ENCODE measurements around the gene RAB27A.
"Not testable (repeated sequence)": the region's sequence is repeated elsewhere in the genome, so short reads cannot be mapped to it uniquely, and the experiment has no call there.

The RAB27A gene

DNA sequence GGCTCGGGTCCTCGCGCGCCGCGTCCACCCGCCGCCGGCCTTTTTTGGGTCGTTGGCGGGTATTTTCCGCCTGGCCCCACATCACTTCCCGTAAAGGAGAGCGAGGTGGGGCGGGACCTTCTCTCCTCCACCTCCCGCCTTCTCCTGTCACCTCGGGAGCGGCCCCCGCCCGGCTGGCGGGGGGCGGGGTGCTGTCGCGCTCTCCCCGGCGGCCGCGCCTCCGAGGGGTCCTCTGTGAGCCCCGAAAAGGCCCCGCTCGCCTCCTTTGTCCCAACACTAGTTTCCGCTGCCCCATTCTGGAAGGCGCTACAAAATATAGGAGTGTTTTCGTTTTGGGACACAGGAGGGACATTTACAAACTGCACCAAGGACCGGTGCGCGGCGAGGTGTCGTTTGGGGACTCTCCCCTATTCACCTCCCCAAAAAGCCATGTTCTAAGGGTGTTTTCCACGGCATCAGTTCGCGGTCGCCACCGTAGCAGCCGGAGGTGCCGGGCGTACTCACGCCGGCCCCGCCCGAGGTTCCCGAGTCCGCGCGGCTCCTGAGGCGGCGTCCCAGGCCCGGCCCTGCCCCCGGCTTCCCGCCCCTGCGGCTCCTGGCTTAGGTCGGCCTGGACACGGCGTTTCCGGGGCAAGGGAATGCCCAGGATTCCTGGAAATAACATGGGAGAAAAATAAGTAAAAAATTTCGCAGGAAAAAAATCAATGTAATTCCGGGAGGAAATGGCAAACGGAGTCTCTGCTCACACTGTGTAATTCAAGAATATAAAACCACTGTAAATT is at the start of gene RAB27A:
TSS of gene RAB27A (minus strand) at position 68 of the 782 bp plus-strand sequence. CDS start 54,879 bp downstream, outside the sequence.
- DNase-seq (ENCODE audit: low read depth): peak; percentile 77

GRCh38 chr15:55337160-55337559 is 47.5 kb upstream of the RAB27A start:
- no peak for DNase-seq (ENCODE audit: low read depth)

DNA sequence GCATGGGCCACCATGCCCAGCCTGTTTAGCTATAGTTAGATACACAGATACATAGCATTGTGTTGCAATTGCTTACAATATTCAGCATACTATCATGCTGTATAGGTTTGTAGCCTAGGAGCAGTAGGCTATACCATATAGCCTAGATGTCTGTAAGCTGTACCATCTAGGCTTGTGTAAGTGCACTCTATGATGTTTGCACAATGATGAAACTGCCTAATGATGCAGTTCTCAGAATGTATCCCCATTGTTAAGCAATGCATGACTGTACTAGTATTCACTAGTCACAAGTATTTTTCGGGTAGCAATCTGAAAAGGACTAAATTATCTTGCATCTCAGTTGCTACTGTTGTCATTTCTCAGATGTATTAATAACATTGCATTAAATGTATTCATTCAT is 45.4 kb upstream of the RAB27A start:
- no peak for DNase-seq (ENCODE audit: low read depth)

GRCh38 chr15:55334371-55334770 is 44.8 kb upstream of the RAB27A start:
- DNase-seq (ENCODE audit: low read depth): no peak

- DNase-seq (ENCODE audit: low read depth): no peak
These were observed 37.8 kb upstream of the RAB27A start for GRCh38 chr15:55327387-55327786.

GRCh38 chr15:55322467-55322866 is 32.9 kb upstream of the RAB27A start:
- DNase-seq (ENCODE audit: low read depth): no peak

GRCh38 chr15:55320963-55321362 is 31.4 kb upstream of the RAB27A start:
- DNase-seq (ENCODE audit: low read depth): no peak

DNA sequence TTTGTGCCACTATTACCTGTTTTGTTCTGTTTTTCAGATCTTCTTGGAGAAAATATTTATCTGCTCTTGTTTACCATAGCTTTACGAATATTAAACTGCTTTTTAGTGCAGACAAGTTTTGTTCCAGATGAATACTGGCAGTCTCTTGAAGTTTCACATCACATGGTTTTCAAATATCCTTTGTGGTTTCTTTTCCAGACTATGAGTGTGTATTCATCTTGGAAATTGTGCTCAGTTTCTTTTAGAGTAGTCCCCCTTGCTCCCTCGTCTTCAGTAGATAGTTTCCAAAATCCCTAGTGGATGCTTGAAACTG is 30.6 kb upstream of the RAB27A start:
- DNase-seq (ENCODE audit: low read depth): no peak

DNA sequence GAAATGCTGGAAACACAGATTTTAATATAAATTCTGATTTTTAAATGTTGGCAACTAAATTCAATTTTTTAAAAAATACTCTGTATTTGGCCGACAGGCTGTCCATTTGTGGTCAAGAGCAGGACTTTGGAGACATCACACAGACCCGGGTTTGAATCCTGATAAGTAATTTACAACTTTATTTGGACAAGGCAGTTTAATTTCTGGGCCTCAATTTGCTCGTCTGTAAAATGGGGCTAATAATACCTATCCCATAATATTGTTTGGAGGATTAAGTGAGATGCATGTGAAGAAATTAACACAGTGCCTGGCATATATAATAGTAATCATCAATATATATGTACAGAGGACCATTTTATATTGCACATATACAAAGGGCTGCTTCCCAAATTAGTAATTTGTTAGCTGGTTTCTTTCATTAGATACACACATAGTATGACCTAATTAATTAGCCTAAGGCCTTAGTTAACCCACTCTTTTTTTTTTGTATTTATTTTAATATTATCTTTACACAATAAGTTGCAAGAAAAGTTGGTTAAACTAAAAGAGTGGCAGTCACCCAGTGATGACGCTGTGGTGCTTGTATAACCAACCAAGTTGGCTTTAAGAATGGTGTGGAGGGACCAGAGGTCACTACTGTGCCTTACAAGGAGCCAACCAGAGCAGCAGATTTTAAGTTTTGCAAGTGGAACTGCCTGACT is 30.1 kb upstream of the RAB27A start:
- no peak for DNase-seq (ENCODE audit: low read depth)

GRCh38 chr15:55318588-55319494 is 29.2 kb upstream of the RAB27A start, which contains the start of the genes PIGB and PIGBOS1:
Gene PIGB (plus strand): TSS chr15:55319222. CDS start chr15:55319251, 29 bp downstream.
Gene PIGBOS1 (minus strand): TSS chr15:55319123. CDS start chr15:55317792, 1,331 bp downstream.
- DNase-seq (ENCODE audit: low read depth): peak; percentile 65

- DNase-seq (ENCODE audit: low read depth): not testable (repeated sequence)
These were observed 13.2 kb upstream of the RAB27A start for GRCh38 chr15:55302801-55303200.

GRCh38 chr15:55297315-55297714 is 7.7 kb upstream of the RAB27A start:
- DNase-seq (ENCODE audit: low read depth): no peak

- DNase-seq (ENCODE audit: low read depth): peak; percentile 77
These were observed 980 bp upstream of the RAB27A start for GRCh38 chr15:55290528-55291057.

- DNase-seq (ENCODE audit: low read depth): no peak
These were observed 435 bp downstream of the RAB27A start for GRCh38 chr15:55289011-55289745.

- no peak for DNase-seq (ENCODE audit: low read depth)
These were observed 1.5 kb downstream of the RAB27A start for GRCh38 chr15:55288006-55288717.

DNA sequence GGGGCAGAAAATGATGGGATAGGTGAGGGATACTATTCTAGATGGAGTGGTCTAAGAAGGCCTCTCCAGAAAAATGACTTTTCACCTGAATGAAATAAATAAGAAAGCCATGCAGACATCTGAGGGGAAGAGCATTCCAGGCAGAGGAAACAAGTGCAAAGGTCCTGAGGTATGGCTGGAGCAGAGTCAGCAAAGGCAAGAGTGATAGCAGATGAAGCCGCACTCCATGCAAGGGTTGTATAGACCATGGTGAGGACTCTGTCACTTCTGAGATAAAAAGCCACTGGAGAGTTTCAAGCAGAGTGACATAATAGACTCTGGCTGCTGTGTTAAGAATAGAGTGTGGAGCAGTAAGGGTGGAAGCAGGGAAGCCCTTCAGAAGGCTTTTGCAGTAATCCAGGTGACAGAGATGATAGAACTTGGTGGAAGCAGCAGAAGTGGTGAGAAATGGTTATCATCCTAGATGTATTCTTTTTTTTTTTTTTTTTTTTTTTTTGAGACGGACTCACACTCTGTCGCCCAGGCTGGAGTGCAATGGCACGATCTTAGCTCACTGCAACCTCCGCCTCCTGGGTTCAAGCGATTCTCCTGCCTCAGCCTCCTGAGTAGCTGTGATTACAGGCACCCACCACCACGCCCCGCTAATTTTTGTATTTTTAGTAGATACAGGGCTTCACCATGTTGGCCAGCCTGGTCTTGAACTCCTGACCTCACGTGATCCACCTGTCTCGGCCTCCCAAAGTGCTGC is 3.0 kb downstream of the RAB27A start:
- DNase-seq (ENCODE audit: low read depth): not testable (repeated sequence)

DNA sequence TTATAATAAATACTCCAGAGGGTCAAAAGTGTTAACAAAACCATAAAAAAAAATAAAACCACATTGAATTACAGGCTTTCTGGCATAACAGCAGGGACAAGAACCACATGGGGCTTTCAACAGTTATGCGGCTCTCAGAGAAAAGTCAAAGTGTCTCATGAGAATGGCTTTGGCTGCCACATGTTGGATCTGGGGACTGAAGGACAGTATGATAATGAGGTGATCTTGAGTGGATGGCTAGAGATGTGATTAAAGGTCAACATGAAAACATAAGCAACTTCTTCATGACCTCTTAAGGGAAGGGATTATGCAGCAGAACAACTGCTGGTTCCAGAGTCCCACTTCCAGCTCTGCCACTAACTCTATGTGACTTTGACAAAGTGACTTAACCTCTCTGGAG is 5.2 kb downstream of the RAB27A start:
- DNase-seq (ENCODE audit: low read depth): no peak

DNA sequence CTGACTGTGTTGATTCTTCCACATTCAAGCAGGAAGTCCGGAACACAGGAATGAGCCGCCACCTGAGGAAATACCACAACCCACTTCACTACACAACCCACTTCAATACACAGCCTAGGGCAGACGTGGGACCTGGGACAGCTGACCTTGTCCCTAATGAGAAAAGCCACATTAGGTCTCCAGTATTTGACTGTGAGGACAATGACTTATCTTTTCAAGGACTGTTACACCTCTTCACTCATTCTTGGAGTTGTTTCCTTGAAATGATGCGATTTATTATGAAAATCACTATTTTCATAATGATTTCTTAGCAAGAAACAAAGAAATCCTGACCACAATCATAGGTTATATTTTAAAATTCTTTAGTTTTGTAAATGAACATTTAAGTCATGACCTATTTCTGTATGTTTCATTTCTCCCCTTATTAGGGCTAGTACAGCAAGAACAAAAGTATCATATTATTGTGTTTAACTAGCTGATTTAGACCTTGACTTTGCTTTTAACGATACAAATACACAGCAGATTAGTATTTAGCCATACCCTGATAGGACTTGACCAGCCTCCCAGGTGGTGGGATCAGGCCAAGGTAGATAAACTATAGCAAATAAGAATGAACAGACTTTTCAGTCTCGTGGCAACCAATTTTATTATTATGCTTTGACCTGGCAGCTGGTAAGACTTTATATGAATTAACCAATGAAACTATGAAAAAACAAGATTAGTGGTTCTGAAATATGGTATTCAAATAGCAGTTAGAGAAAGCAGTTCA is 6.0 kb downstream of the RAB27A start:
- DNase-seq (ENCODE audit: low read depth): no peak

DNA sequence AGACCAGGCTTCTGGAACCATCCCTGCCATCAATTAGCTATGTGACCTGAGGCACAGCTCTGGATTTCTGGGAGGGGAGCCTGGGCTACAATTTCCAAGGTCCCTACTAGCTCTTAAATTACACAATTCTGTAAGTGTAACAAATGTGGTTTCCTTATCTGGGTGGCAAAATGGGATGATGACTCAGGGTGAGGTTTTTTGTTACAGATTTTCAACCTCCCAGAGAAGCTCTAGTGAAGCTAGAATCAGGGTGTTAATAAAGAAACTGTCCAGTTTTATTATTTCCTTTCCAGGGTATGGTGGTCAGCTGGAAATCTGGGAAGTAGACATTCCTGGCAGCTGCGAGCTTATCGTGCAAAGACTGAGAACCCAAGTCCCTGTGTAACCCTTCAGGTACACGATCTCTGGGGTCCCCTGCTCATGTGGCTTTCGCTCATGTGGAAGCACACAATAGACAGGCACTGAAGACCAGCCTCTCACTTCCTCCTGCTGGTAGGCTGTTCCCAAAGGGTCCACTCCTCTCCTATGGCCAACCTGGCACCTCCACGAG is 7.3 kb downstream of the RAB27A start:
- DNase-seq (ENCODE audit: low read depth): no peak
